Fibroblast of pulmonary artery (primary cell): Measurements from ENCODE around the gene RIF1.

Experiments used
- DNase-seq: peaks from one replicate; pipeline ENCODE4 v3.0.0-alpha.2; 2010; ENCODE audit warnings: low read depth
- H3K4me3 ChIP-seq: replicated peaks from 2 replicates; pipeline ENCODE4 v1.5.1; 2011; ENCODE audit warnings: low read depth, mild to moderate bottlenecking, control low read depth, low read length, moderate library complexity
- CTCF ChIP-seq: IDR thresholded peaks from 2 replicates; pipeline ENCODE4 v1.5.1; 2011; ENCODE audit warnings: mild to moderate bottlenecking, control low read depth, low read length, inconsistent platforms; ENCODE audit errors: missing control alignments

RIF1 gene

DNA sequence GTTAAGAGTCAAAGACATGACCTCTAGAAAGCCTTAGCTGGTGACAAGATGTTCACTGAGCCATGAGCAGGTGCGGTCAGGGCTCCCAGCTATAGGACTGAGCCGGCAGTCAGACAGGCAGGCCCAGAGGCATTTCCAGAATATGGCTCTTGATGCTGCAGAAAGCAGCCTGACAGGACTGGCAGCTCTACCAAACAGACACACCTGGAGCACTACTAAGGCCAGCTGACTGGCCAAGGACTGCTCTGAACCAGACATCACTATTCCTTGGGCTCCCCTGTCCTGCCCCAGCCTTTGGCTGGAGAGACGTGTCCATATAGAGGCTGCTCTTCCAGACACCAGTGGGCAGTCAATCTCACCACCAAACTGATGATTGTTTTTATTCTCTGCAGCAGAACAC is 98.8 kb downstream of the RIF1 start:
- no peak for DNase-seq
- H3K4me3 ChIP-seq, result no peak overlapping the region
- no peak for TF ChIP-seq CTCF

GRCh38 chr2:151518802-151519201 is 109.1 kb downstream of the RIF1 start:
- no peak for TF ChIP-seq CTCF
- DNase-seq, result peak; percentile 12

DNA sequence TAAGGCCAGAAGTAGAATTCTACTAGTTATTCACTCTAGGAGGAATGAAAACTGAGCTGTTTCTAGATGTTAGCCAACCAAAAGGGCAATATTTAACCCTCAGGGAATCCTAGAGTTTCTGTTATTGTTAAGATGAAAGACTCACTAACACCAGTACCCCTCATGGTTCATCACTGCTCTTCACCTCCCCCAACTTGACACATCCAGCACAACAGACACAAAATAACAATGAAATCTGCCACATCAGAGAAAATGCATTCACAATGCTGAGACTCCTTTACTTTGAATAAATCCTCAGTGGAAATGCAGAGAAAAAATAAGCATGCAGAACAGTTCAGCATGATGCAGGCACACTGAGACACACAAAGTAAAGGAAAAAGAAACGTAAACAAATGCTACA is 111.3 kb downstream of the RIF1 start:
- H3K4me3 ChIP-seq, result no peak overlapping the region
- no peak for TF ChIP-seq CTCF
- no peak for DNase-seq

More at GRCh38 chr2:151518802-151519201, 109.1 kb downstream of the RIF1 start:
- no peak overlapping the region for H3K4me3 ChIP-seq

GRCh38 chr2:151522556-151522955 is 112.9 kb downstream of the RIF1 start:
- no peak overlapping the region for H3K4me3 ChIP-seq
- DNase-seq, result no peak
- TF ChIP-seq CTCF, result no peak

DNA sequence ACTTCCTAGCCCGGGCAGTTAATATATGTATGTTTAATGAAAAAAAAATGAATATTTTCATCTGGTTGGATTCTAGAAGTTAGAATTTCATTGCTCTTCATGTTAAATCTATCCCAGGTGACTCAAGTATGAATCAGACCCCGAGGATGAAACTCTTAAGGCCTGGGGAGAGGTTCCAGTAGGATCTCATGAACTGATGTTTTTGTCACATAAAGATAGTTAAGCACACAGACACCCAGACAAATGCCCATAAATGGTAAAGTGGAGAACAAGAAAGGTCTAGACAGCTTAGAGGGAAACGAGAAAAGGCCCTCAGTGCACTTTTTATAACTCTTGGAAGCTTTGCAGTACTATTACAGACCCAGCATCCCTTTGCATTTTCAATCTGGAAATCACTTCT is 114.1 kb downstream of the RIF1 start:
- TF ChIP-seq CTCF, result no peak
- no peak for DNase-seq
- no peak overlapping the region for H3K4me3 ChIP-seq

GRCh38 chr2:151525821-151526373 is 116.2 kb downstream of the RIF1 start:
- no peak for DNase-seq
- no peak overlapping the region for H3K4me3 ChIP-seq
- TF ChIP-seq CTCF, result no peak

DNA sequence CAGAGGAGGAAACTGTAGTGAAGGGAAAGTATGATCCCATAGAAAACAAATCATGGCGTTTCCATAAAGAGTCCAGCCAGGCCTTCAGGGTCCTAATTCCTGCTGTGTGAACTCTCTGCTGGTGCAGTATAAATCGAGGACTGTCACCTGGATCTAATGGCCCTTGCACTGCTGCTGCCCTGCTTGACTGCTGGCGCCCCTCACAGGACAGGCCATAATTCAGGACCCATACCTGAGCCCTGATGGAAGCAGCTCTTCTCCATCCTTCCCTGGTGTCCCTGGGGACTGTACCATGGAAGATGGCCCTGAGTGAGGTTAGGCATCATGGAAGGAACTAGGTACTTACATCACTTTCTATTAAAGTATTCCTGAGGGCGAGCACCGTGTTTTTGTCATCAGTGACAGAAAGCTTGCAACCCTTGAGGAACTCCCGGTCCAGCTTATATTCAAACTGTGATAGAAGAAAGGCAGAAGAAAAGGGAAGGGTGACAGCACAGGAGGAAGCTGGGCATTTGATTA is 116.9 kb downstream of the RIF1 start:
- TF ChIP-seq CTCF, result no peak
- no peak overlapping the region for H3K4me3 ChIP-seq
- DNase-seq, result no peak
